ENCODE results near the gene PTPN11.

- TF ChIP-seq CTCF (IDR thresholded peaks at IDR 0.05), result no peak
- TF ChIP-seq HOXA7 (CRISPR knock-in tag; IDR thresholded peaks at IDR 0.05), result no peak
- no peak for TF ChIP-seq RAD21 (conservative IDR thresholded peaks at IDR 0.05 in 1 of 2, IDR thresholded peaks at IDR 0.05 in 1 of 2)
- TF ChIP-seq USF2 (IDR thresholded peaks at IDR 0.05), result no peak
- no peak for TF ChIP-seq RFX5 (IDR thresholded peaks at IDR 0.05)
- TF ChIP-seq POLR2A (IDR thresholded peaks at IDR 0.05; ENCODE audit: low read length), result no peak
- TF ChIP-seq PBX3 (IDR thresholded peaks at IDR 0.05), result no peak
- no peak for TF ChIP-seq CBX2 (IDR thresholded peaks at IDR 0.05; ENCODE audit: borderline replicate concordance, low read depth)
- no peak for TF ChIP-seq RNF2 (IDR thresholded peaks at IDR 0.05; ENCODE audit: borderline replicate concordance, low read depth)
- TF ChIP-seq CHD4 (IDR thresholded peaks at IDR 0.05; ENCODE audit: borderline replicate concordance), result no peak
Measured at GRCh38 chr12:112535017-112535416, 116.3 kb downstream of the PTPN11 start.
